ENCODE results near the gene DERL3.

- TF ChIP-seq, protein P1, sequence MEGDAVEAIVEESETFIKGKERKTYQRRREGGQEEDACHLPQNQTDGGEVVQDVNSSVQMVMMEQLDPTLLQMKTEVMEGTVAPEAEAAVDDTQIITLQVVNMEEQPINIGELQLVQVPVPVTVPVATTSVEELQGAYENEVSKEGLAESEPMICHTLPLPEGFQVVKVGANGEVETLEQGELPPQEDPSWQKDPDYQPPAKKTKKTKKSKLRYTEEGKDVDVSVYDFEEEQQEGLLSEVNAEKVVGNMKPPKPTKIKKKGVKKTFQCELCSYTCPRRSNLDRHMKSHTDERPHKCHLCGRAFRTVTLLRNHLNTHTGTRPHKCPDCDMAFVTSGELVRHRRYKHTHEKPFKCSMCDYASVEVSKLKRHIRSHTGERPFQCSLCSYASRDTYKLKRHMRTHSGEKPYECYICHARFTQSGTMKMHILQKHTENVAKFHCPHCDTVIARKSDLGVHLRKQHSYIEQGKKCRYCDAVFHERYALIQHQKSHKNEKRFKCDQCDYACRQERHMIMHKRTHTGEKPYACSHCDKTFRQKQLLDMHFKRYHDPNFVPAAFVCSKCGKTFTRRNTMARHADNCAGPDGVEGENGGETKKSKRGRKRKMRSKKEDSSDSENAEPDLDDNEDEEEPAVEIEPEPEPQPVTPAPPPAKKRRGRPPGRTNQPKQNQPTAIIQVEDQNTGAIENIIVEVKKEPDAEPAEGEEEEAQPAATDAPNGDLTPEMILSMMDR (IDR thresholded peaks at IDR 0.05; ENCODE audit: low read depth, low read length) = no peak
- no peak for TF ChIP-seq EZH2phosphoT487 (IDR thresholded peaks at IDR 0.05; ENCODE audit: low read depth)
These were observed 37.0 kb upstream of the DERL3 start for GRCh38 chr22:23875801-23876200.
